ENCODE results near the gene PRR30.

PRR30 gene

DNA sequence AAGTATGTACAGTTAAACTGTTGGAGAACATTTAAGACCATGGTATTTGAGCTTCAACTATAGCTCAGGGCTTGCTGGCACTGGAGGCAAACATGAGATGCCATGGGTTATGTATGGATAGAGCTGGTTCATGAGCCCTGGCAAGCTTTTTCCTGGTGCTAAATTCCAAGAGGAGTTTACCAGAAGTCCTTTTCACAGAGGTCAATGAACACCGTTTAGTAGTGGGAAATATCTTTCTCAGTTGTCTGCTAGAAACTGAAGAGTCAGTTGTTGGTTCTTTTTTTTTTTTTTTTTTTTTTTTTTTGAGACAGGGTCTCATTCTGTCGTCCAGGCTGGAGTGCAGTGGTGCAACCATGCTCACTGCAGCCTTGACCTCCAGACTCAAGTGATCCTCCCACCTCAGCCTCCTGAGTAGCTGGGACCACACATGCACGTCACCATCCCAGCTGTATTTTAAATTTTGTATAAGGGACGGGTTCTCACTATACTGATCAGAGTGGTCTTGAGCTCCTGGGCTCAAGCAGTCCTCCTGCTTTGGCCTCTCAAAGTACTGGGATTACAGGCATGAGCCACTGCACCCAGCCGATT lies 51.3 kb downstream of the PRR30 start:
- TF ChIP-seq, protein P1, sequence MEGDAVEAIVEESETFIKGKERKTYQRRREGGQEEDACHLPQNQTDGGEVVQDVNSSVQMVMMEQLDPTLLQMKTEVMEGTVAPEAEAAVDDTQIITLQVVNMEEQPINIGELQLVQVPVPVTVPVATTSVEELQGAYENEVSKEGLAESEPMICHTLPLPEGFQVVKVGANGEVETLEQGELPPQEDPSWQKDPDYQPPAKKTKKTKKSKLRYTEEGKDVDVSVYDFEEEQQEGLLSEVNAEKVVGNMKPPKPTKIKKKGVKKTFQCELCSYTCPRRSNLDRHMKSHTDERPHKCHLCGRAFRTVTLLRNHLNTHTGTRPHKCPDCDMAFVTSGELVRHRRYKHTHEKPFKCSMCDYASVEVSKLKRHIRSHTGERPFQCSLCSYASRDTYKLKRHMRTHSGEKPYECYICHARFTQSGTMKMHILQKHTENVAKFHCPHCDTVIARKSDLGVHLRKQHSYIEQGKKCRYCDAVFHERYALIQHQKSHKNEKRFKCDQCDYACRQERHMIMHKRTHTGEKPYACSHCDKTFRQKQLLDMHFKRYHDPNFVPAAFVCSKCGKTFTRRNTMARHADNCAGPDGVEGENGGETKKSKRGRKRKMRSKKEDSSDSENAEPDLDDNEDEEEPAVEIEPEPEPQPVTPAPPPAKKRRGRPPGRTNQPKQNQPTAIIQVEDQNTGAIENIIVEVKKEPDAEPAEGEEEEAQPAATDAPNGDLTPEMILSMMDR (IDR thresholded peaks at IDR 0.05; ENCODE audit: low read depth, low read length), result no peak
- H3K4me3 ChIP-seq (ENCODE audit: low read depth, low read length), result no peak overlapping the region
